Mesenchymal stem cell (in vitro differentiated cells and primary cell): ENCODE data around the gene C1QTNF9.

Experiments
- DNase-seq: peaks from one replicate; pipeline ENCODE4 v3.0.0-alpha.2; 2013
- H2AFZ ChIP-seq: one replicate; pipeline ENCODE4 v1.6.1; 2013; ENCODE audit warnings: low read depth, mild to moderate bottlenecking, control low read depth, inconsistent platforms, low read length, moderate library complexity
- H2AK5ac ChIP-seq: 2 replicates; pipeline ENCODE4 v1.6.1; 2013; ENCODE audit warnings: low read length, moderate library complexity, mild to moderate bottlenecking, inconsistent platforms; ENCODE audit not compliant: severe bottlenecking
- H2BK120ac ChIP-seq: one replicate; pipeline ENCODE4 v1.6.1; 2013; ENCODE audit warnings: low read depth, mild to moderate bottlenecking, inconsistent platforms, low read length, moderate library complexity
- H2BK12ac ChIP-seq, 2 experiments: one replicate each; pipeline ENCODE4 v1.6.1; 2013; ENCODE audit warnings: inconsistent platforms in 2 of 2, low read length in 2 of 2, mild to moderate bottlenecking in 2 of 2, moderate library complexity in 2 of 2, control low read depth in 1 of 2
- H2BK15ac ChIP-seq: one replicate; pipeline ENCODE4 v1.6.1; 2013; ENCODE audit warnings: mild to moderate bottlenecking, low read depth, inconsistent platforms; ENCODE audit not compliant: poor library complexity, severe bottlenecking
- H2BK5ac ChIP-seq: 2 replicates; pipeline ENCODE4 v1.6.1; 2013; ENCODE audit warnings: low read depth, mild to moderate bottlenecking, low read length, control low read depth, inconsistent platforms; ENCODE audit not compliant: poor library complexity, severe bottlenecking
- H3K14ac ChIP-seq, 2 experiments: one replicate each; pipeline ENCODE4 v1.6.1; 2013; ENCODE audit warnings: inconsistent platforms in 2 of 2, low read length in 2 of 2, control low read depth in 1 of 2, mild to moderate bottlenecking in 1 of 2, moderate library complexity in 1 of 2
- H3K18ac ChIP-seq, 2 experiments: one replicate each; pipeline ENCODE4 v1.6.1; 2013; ENCODE audit warnings: inconsistent platforms in 2 of 2, low read length in 2 of 2, control low read depth in 1 of 2, low read depth in 1 of 2, mild to moderate bottlenecking in 1 of 2
- H3K23ac ChIP-seq, 2 experiments: one replicate each; pipeline ENCODE4 v1.6.1; 2013; ENCODE audit warnings: inconsistent platforms in 2 of 2, low read length in 2 of 2, mild to moderate bottlenecking in 2 of 2, moderate library complexity in 2 of 2, control low read depth in 1 of 2
- H3K27ac ChIP-seq: 2 replicates; pipeline ENCODE4 v1.5.1; 2013; ENCODE audit warnings: mild to moderate bottlenecking, moderate library complexity, low read length, control low read depth, inconsistent platforms; ENCODE audit not compliant: poor library complexity, severe bottlenecking
- H3K27me3 ChIP-seq, 2 experiments: 2 replicates each; pipeline versions ENCODE4 v1.6.1 to v1.7.0; 2013; ENCODE audit warnings: low read length in 2 of 2, mild to moderate bottlenecking in 2 of 2, moderate library complexity in 2 of 2, control low read depth in 1 of 2, inconsistent platforms in 1 of 2; ENCODE audit not compliant: control insufficient read depth in 1 of 2, insufficient read depth in 1 of 2
- H3K36me3 ChIP-seq, 2 experiments: 2 replicates each; pipeline versions ENCODE4 v1.6.1 to v1.7.0; 2013; ENCODE audit warnings: low read length in 2 of 2, control low read depth in 1 of 2, inconsistent platforms in 1 of 2, low read depth in 1 of 2, mild to moderate bottlenecking in 1 of 2; ENCODE audit not compliant: insufficient read depth in 2 of 2, control insufficient read depth in 1 of 2
- H3K4ac ChIP-seq, 2 experiments: one replicate each; pipeline ENCODE4 v1.6.1; 2013; ENCODE audit warnings: inconsistent platforms in 2 of 2, low read length in 2 of 2, mild to moderate bottlenecking in 2 of 2, moderate library complexity in 2 of 2, control low read depth in 1 of 2, low read depth in 1 of 2
- H3K4me1 ChIP-seq: 2 replicates; pipeline ENCODE4 v1.6.1; 2013; ENCODE audit warnings: low read depth, low read length, control low read depth; ENCODE audit not compliant: control insufficient read depth, insufficient read depth
- H3K4me2 ChIP-seq: 2 replicates; pipeline ENCODE4 v1.6.1; 2013; ENCODE audit warnings: low read length, mild to moderate bottlenecking, inconsistent platforms; ENCODE audit not compliant: poor library complexity, severe bottlenecking
- H3K4me3 ChIP-seq, 2 experiments: 2 replicates each; pipeline versions ENCODE4 v1.5.1 to v1.7.0; 2013; ENCODE audit warnings: low read length in 2 of 2, mild to moderate bottlenecking in 2 of 2, control low read depth in 1 of 2, low read depth in 1 of 2; ENCODE audit not compliant: insufficient read depth in 1 of 2
- H3K79me1 ChIP-seq: replicated peaks from 2 replicates; pipeline ENCODE4 v1.6.1; 2013; ENCODE audit warnings: mild to moderate bottlenecking, control low read depth, low read length, inconsistent platforms; ENCODE audit not compliant: poor library complexity, severe bottlenecking
- H3K9ac ChIP-seq: 2 replicates; pipeline ENCODE4 v1.7.0; 2013; ENCODE audit warnings: mild to moderate bottlenecking, low read length, moderate library complexity
- H3K9me3 ChIP-seq: 2 replicates; pipeline ENCODE4 v1.7.0; 2013; ENCODE audit warnings: mild to moderate bottlenecking, low read length; ENCODE audit not compliant: control insufficient read depth
- H4K8ac ChIP-seq: one replicate; pipeline ENCODE4 v1.6.1; 2013; ENCODE audit warnings: inconsistent platforms, mild to moderate bottlenecking, low read length, moderate library complexity
- H4K91ac ChIP-seq: one replicate; pipeline ENCODE4 v1.6.1; 2013; ENCODE audit warnings: mild to moderate bottlenecking, low read length, inconsistent platforms
- WGBS: methylation state at CpG from one replicate; pipeline ENCODE4 v1.1.7; 2013; ENCODE audit warnings: mixed read lengths; 5-methylcytosine and 5-hydroxymethylcytosine counted together

C1QTNF9 gene

GRCh38 chr13:24339937-24340607, 30.7 kb downstream of the C1QTNF9 start:
- H2BK5ac ChIP-seq, result no peak overlapping the region
- H3K79me1 ChIP-seq, result no peaks in the 10 kb centered on the region
- H4K91ac ChIP-seq, result no peak overlapping the region
- no peak overlapping the region for H3K4me3 ChIP-seq
- H3K27ac ChIP-seq, result no peak overlapping the region
- no peaks in the 10 kb centered on the region for H3K36me3 ChIP-seq
- H3K9ac ChIP-seq, result no peak overlapping the region
- DNase-seq, result no peak
- H3K9me3 ChIP-seq, result no peaks in the 10 kb centered on the region
- 94% methylated on average over 16 of the region's 35 CpGs for WGBS
- H2BK15ac ChIP-seq, result no peak overlapping the region
- no peak overlapping the region for H4K8ac ChIP-seq
- no peak overlapping the region for H3K18ac ChIP-seq
- H3K27me3 ChIP-seq, result no peaks in the 10 kb centered on the region
- H3K14ac ChIP-seq, result no peak overlapping the region
- H2BK120ac ChIP-seq, result no peak overlapping the region
- H3K4me2 ChIP-seq, result no peak overlapping the region
- no peak overlapping the region for H2AK5ac ChIP-seq
- no peak overlapping the region for H3K4ac ChIP-seq
- no peak overlapping the region for H2AFZ ChIP-seq
- no peaks in the 10 kb centered on the region for H3K4me1 ChIP-seq
- no peak overlapping the region for H3K23ac ChIP-seq
- no peak overlapping the region for H2BK12ac ChIP-seq

- Histone ChIP-seq H4K8ac (no peak overlapping the region), H3K4me1 (no peaks in the 10 kb centered on the region), H3K9ac (no peak overlapping the region), H3K18ac (no peak overlapping the region), H2BK12ac (no peak overlapping the region), H2BK5ac (no peak overlapping the region), H3K27me3 (no peaks in the 10 kb centered on the region), H3K23ac (no peak overlapping the region), H3K36me3 (no peaks in the 10 kb centered on the region), H3K4ac (no peak overlapping the region), H2AFZ (no peak overlapping the region), H3K14ac (no peak overlapping the region), H3K9me3 (no peaks in the 10 kb centered on the region), H4K91ac (no peak overlapping the region), H3K79me1 (no peaks in the 10 kb centered on the region), H3K4me3 (no peak overlapping the region), H2BK120ac (no peak overlapping the region), H2AK5ac (no peak overlapping the region), H2BK15ac (no peak overlapping the region), H3K4me2 (no peak overlapping the region), H3K27ac (no peak overlapping the region)
- DNase-seq, result no peak
- 99% methylated on average over 17 of the region's 26 CpGs for WGBS
Observed at GRCh38 chr13:24340608-24340955, 31.2 kb downstream of the C1QTNF9 start.

GRCh38 chr13:24341439-24341838, 32.1 kb downstream of the C1QTNF9 start:
- no peak overlapping the region for H2BK15ac ChIP-seq
- no peaks in the 10 kb centered on the region for H3K36me3 ChIP-seq
- H3K4ac ChIP-seq, result no peak overlapping the region
- H3K27me3 ChIP-seq, result no peaks in the 10 kb centered on the region
- peak; percentile 1 for DNase-seq
- H2AFZ ChIP-seq, result no peak overlapping the region
- H3K4me1 ChIP-seq, result no peaks in the 10 kb centered on the region
- H2BK120ac ChIP-seq, result no peak overlapping the region
- no peak overlapping the region for H3K14ac ChIP-seq
- no peaks in the 10 kb centered on the region for H3K9me3 ChIP-seq
- no peak overlapping the region for H3K27ac ChIP-seq
- no peak overlapping the region for H3K18ac ChIP-seq
- no peak overlapping the region for H3K23ac ChIP-seq
- H3K4me3 ChIP-seq, result no peak overlapping the region
- H2AK5ac ChIP-seq, result no peak overlapping the region
- WGBS, result 49% methylated on average over 2 of the region's 3 CpGs
- H3K4me2 ChIP-seq, result no peak overlapping the region
- H3K79me1 ChIP-seq, result no peaks in the 10 kb centered on the region
- no peak overlapping the region for H4K91ac ChIP-seq
- H3K9ac ChIP-seq, result no peak overlapping the region
- H2BK12ac ChIP-seq, result no peak overlapping the region
- no peak overlapping the region for H2BK5ac ChIP-seq
- H4K8ac ChIP-seq, result no peak overlapping the region

GRCh38 chr13:24348385-24348784, 39.0 kb downstream of the C1QTNF9 start:
- H3K27me3 ChIP-seq, result peaks cover 4 to 5% of the 10 kb centered on the region in 2 experiments
- no peak overlapping the region for H2BK120ac ChIP-seq
- no peak overlapping the region for H3K18ac ChIP-seq
- no peak overlapping the region for H2AFZ ChIP-seq
- H3K9me3 ChIP-seq, result no peaks in the 10 kb centered on the region
- H2BK5ac ChIP-seq, result no peak overlapping the region
- H4K8ac ChIP-seq, result no peak overlapping the region
- DNase-seq, result no peak
- WGBS, result 75% methylated on average over 5 of the region's 5 CpGs
- no peak overlapping the region for H2AK5ac ChIP-seq
- H2BK15ac ChIP-seq, result no peak overlapping the region
- no peak overlapping the region for H2BK12ac ChIP-seq
- no peak overlapping the region for H3K23ac ChIP-seq
- H3K4ac ChIP-seq, result no peak overlapping the region
- no peaks in the 10 kb centered on the region for H3K4me1 ChIP-seq
- H3K4me2 ChIP-seq, result no peak overlapping the region
- H3K79me1 ChIP-seq, result no peaks in the 10 kb centered on the region
- no peak overlapping the region for H3K27ac ChIP-seq
- H4K91ac ChIP-seq, result no peak overlapping the region
- H3K9ac ChIP-seq, result no peak overlapping the region
- H3K14ac ChIP-seq, result no peak overlapping the region
- no peak overlapping the region for H3K4me3 ChIP-seq
- no peaks in the 10 kb centered on the region for H3K36me3 ChIP-seq
